Activated T-cell treated with anti-CD3 and anti-CD28 coated beads, Interleukin-2, amount 50 U/mL, for 24 hours (primary cell): ENCODE data around the gene EMSY.
A peak's percentile ranks its signal among the peaks of the same experiment; 100 is the strongest.

Experiments
- DNase-seq: peaks from one replicate; pipeline ENCODE4 v3.0.0-alpha.2; 2020
- H3K27ac Mint-ChIP-seq: 2 replicates; pipeline ENCODE4 v1.8.0; 2020; ENCODE audit warnings: mild to moderate bottlenecking, mixed read lengths
- H3K27me3 Mint-ChIP-seq: 2 replicates; pipeline ENCODE4 v1.8.0; 2020; ENCODE audit warnings: mixed read lengths
- H3K36me3 Mint-ChIP-seq: 2 replicates; pipeline ENCODE4 v1.8.0; 2020; ENCODE audit warnings: low read depth, mixed read lengths
- H3K4me1 Mint-ChIP-seq: 2 replicates; pipeline ENCODE4 v1.8.0; 2020; ENCODE audit warnings: low read depth, mixed read lengths
- H3K4me3 Mint-ChIP-seq: 2 replicates; pipeline ENCODE4 v1.8.0; 2020; ENCODE audit warnings: mild to moderate bottlenecking, moderate library complexity, mixed read lengths
- H3K9me3 Mint-ChIP-seq: 2 replicates; pipeline ENCODE4 v1.8.0; 2020; ENCODE audit warnings: mixed read lengths

EMSY gene

DNA sequence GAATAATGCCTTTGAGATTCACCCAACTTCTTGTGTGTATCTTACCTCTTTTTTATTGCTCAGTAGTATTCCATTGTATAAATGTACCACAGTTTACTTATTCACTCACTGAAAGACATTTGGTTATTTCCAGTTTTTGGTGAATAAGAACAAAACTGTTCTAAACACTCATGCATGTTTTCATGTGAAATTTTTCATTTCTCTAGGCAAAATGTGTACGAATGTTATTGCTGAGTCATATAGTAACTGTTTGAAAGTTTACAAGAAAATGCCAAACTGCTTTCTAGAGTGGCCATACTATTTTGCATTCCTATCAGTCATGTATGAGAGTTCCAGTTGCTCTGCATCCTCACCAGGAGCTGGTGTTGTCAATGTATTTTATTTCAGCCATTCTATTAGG is 8.8 kb upstream of the EMSY start:
- Mint-ChIP-seq H3K27ac (no peak overlapping the region), H3K4me1 (peaks cover 12% of the 10 kb centered on the region), H3K4me3 (no peak overlapping the region), H3K9me3 (no peaks in the 10 kb centered on the region), H3K27me3 (no peaks in the 10 kb centered on the region), H3K36me3 (peaks cover 6% of the 10 kb centered on the region)
- DNase-seq, result no peak

DNA sequence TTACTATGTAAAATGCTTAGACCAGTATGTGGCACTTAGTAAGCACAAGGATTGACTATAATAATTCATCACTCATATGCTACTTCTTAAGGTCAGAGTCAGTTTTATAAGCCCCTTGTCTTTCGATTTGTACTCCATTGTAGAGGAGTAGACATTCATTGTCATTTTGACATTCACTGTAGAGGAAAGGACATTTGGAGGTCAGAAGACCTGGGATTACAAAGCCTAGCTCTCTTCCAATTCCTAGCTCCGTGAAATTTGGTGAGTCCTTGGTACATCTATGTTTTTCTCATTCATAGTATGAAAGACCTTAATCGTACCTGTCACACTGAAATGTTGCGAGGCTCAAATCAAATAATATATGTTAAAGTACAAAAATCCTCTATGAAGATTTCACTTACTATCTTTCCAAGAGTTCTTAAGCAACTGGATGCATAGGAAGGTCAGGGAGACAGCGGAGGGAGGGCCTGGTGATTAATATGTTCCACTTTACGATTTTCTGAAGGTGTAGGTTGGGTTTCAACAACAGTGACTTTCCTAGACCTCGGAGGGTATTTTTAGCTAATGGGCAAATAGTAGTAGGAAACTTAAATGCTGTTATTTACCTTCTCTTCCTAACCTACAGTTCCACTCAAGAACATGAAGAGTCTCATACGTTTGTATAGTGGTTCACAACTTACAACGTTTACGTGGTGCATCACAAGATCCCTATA is 1.4 kb upstream of the EMSY start:
- no peak for DNase-seq
- no peaks in the 10 kb centered on the region for H3K27me3 Mint-ChIP-seq
- H3K27ac Mint-ChIP-seq, result peak overlapping the region; percentile 99
- peak overlapping the region; percentile 98 for H3K4me3 Mint-ChIP-seq
- H3K4me1 Mint-ChIP-seq, result peaks cover 36% of the 10 kb centered on the region
- peaks cover 59% of the 10 kb centered on the region for H3K36me3 Mint-ChIP-seq
- H3K9me3 Mint-ChIP-seq, result no peaks in the 10 kb centered on the region

- no peaks in the 10 kb centered on the region for H3K27me3 Mint-ChIP-seq
- H3K36me3 Mint-ChIP-seq, result peaks cover 63% of the 10 kb centered on the region
- no peaks in the 10 kb centered on the region for H3K9me3 Mint-ChIP-seq
- H3K27ac Mint-ChIP-seq, result peak overlapping the region; percentile 99
- no peak for DNase-seq
- H3K4me3 Mint-ChIP-seq, result peak overlapping the region; percentile 98
- H3K4me1 Mint-ChIP-seq, result peaks cover 38% of the 10 kb centered on the region
Measured at GRCh38 chr11:76444065-76444383, 794 bp upstream of the EMSY start.

- Mint-ChIP-seq H3K4me3 (peak overlapping the region; percentile 98), H3K27ac (peak overlapping the region; percentile 99), H3K27me3 (no peaks in the 10 kb centered on the region), H3K9me3 (no peaks in the 10 kb centered on the region), H3K36me3 (peaks cover 74% of the 10 kb centered on the region), H3K4me1 (peaks cover 40% of the 10 kb centered on the region)
- DNase-seq, result peak; percentile 72
Measured at GRCh38 chr11:76445121-76446084, 585 bp downstream of the EMSY start.

DNA sequence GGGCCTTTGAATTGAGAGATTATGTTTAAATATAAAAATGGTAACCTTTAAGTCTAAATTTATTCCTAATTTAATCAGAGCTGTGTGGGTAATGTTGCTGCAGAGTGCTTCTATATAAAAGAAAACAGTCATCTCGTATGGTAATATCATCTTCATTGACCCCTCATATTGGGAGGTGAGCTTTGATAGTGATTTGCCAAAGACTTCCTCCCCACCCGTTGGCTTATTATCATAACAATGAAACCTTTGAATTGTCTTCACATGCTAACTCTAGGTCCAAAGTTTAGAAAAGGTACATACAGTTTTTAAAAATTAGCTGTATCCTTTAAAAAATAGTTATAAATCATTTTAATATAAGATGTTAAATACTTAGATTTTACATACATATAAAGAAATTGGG is 3.7 kb downstream of the EMSY start:
- no peaks in the 10 kb centered on the region for H3K9me3 Mint-ChIP-seq
- DNase-seq, result no peak
- no peaks in the 10 kb centered on the region for H3K27me3 Mint-ChIP-seq
- H3K4me1 Mint-ChIP-seq, result peaks cover 28% of the 10 kb centered on the region
- H3K27ac Mint-ChIP-seq, result no peak overlapping the region
- H3K36me3 Mint-ChIP-seq, result peaks cover 84% of the 10 kb centered on the region
- H3K4me3 Mint-ChIP-seq, result no peak overlapping the region

DNA sequence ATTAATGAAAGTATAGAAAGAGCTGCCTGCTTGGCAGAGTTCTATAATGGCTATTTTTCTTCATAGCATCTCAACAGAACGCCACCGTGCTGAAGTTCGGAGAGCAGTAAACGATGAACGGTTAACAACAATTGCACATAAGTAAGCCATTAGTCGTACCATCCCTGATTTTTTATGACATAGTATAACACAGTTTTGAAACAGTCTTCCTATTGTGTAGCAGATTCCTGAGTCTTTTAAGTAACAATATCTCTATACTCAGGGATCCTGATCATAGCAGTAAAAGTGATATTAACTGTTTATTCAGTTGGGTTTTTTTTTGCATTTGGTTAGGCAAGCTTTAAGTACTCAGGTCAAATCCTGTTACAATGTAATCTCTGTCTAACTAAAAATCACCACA is 8.4 kb downstream of the EMSY start:
- Mint-ChIP-seq H3K27me3 (no peaks in the 10 kb centered on the region), H3K27ac (no peak overlapping the region), H3K36me3 (peaks cover 92% of the 10 kb centered on the region), H3K4me1 (peaks cover 12% of the 10 kb centered on the region), H3K9me3 (no peaks in the 10 kb centered on the region), H3K4me3 (no peak overlapping the region)
- no peak for DNase-seq

DNA sequence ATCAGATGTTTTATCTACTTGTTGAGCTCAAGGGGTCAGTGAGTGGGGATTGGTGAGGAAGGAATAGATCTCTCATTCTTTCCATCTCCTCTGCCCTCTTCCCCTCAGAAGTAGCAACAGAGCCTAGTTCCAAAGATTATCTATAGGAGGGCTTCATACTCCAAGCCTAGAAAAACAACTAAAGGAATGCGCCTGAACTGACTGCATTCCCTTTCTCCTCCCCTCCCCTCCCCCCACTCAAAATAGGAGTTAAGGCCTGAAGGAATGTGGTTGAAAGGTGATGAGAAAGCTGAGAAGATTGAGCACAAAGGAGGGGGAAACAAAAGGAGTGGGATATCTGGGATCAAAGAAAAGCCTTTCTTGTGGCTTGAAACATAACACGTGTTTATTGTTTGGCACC is 10.5 kb downstream of the EMSY start:
- no peaks in the 10 kb centered on the region for H3K27me3 Mint-ChIP-seq
- H3K27ac Mint-ChIP-seq, result no peak overlapping the region
- H3K4me3 Mint-ChIP-seq, result no peak overlapping the region
- H3K9me3 Mint-ChIP-seq, result no peaks in the 10 kb centered on the region
- peaks cover 8% of the 10 kb centered on the region for H3K4me1 Mint-ChIP-seq
- H3K36me3 Mint-ChIP-seq, result peaks cover 93% of the 10 kb centered on the region
- DNase-seq, result no peak

GRCh38 chr11:76455931-76456330 is 11.1 kb downstream of the EMSY start:
- H3K27ac Mint-ChIP-seq, result no peak overlapping the region
- H3K36me3 Mint-ChIP-seq, result peaks cover 93% of the 10 kb centered on the region
- no peak for DNase-seq
- peaks cover 7% of the 10 kb centered on the region for H3K4me1 Mint-ChIP-seq
- no peak overlapping the region for H3K4me3 Mint-ChIP-seq
- H3K9me3 Mint-ChIP-seq, result no peaks in the 10 kb centered on the region
- H3K27me3 Mint-ChIP-seq, result no peaks in the 10 kb centered on the region

DNA sequence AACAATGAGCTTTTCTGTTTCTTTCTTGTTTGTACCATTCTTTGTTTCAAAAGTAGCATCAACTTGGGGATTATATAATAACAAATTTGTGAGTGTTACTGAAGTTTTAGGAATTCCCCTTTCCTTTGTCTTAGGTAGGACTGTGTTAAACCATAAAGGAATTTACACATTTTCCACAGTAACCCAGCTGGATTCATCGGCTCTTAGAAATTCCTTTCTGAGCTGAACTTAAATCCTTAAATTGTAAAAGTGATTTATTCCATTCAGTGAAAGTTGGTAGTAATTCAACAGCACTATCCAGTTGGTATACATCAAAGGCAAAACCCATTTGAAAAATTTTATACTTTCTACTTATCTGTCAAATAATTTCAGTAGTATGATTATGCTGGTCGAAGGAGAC is 11.8 kb downstream of the EMSY start:
- Mint-ChIP-seq H3K9me3 (no peaks in the 10 kb centered on the region), H3K27me3 (no peaks in the 10 kb centered on the region), H3K36me3 (peaks cover 91% of the 10 kb centered on the region), H3K27ac (no peak overlapping the region), H3K4me3 (no peak overlapping the region), H3K4me1 (peaks cover 4% of the 10 kb centered on the region)
- no peak for DNase-seq

GRCh38 chr11:76459299-76459698 is 14.5 kb downstream of the EMSY start:
- Mint-ChIP-seq H3K27me3 (no peaks in the 10 kb centered on the region), H3K36me3 (peaks cover 77% of the 10 kb centered on the region), H3K4me3 (no peak overlapping the region), H3K4me1 (peaks cover 7% of the 10 kb centered on the region), H3K9me3 (no peaks in the 10 kb centered on the region), H3K27ac (no peak overlapping the region)
- DNase-seq, result no peak

DNA sequence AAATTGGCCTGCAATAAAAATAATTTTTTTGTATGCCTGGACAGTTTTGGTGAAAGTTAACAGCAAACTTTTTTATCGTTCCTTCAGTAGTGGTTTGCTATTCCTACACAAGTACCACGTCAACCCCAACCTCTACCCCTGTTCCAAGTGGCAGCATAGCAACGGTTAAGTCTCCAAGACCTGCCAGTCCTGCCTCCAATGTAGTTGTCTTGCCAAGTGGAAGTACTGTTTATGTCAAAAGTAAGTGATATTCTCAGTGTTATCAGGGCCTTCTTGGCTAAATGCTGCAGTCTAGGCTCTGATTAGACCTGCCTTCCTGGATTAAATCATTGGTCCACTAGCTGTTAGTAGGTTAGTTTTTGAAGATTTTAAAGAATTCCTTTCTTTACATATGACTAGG is 15.0 kb downstream of the EMSY start:
- H3K27ac Mint-ChIP-seq, result no peak overlapping the region
- H3K9me3 Mint-ChIP-seq, result no peaks in the 10 kb centered on the region
- H3K4me3 Mint-ChIP-seq, result no peak overlapping the region
- H3K27me3 Mint-ChIP-seq, result no peaks in the 10 kb centered on the region
- peaks cover 77% of the 10 kb centered on the region for H3K36me3 Mint-ChIP-seq
- peaks cover 7% of the 10 kb centered on the region for H3K4me1 Mint-ChIP-seq
- DNase-seq, result no peak

GRCh38 chr11:76462317-76462716 is 17.5 kb downstream of the EMSY start:
- H3K36me3 Mint-ChIP-seq, result peaks cover 74% of the 10 kb centered on the region
- peaks cover 4% of the 10 kb centered on the region for H3K4me1 Mint-ChIP-seq
- no peaks in the 10 kb centered on the region for H3K9me3 Mint-ChIP-seq
- H3K4me3 Mint-ChIP-seq, result no peak overlapping the region
- H3K27ac Mint-ChIP-seq, result no peak overlapping the region
- no peak for DNase-seq
- no peaks in the 10 kb centered on the region for H3K27me3 Mint-ChIP-seq

- no peak overlapping the region for H3K27ac Mint-ChIP-seq
- no peaks in the 10 kb centered on the region for H3K9me3 Mint-ChIP-seq
- H3K36me3 Mint-ChIP-seq, result peaks cover 67% of the 10 kb centered on the region
- peaks cover 2% of the 10 kb centered on the region for H3K4me1 Mint-ChIP-seq
- DNase-seq, result no peak
- no peak overlapping the region for H3K4me3 Mint-ChIP-seq
- H3K27me3 Mint-ChIP-seq, result no peaks in the 10 kb centered on the region
Measured at GRCh38 chr11:76465701-76466100, 20.9 kb downstream of the EMSY start.

GRCh38 chr11:76466666-76467065 is 21.8 kb downstream of the EMSY start:
- Mint-ChIP-seq H3K36me3 (peaks cover 69% of the 10 kb centered on the region), H3K9me3 (no peaks in the 10 kb centered on the region), H3K27me3 (no peaks in the 10 kb centered on the region), H3K4me1 (peaks cover 2% of the 10 kb centered on the region), H3K27ac (no peak overlapping the region), H3K4me3 (no peak overlapping the region)
- no peak for DNase-seq

- no peaks in the 10 kb centered on the region for H3K9me3 Mint-ChIP-seq
- no peak overlapping the region for H3K27ac Mint-ChIP-seq
- H3K4me1 Mint-ChIP-seq, result no peaks in the 10 kb centered on the region
- no peaks in the 10 kb centered on the region for H3K27me3 Mint-ChIP-seq
- H3K36me3 Mint-ChIP-seq, result peaks cover 79% of the 10 kb centered on the region
- no peak overlapping the region for H3K4me3 Mint-ChIP-seq
- no peak for DNase-seq
Measured at GRCh38 chr11:76469141-76469540, 24.3 kb downstream of the EMSY start.
